NT2/D1 (cell line): Measurements from ENCODE around the gene OPN4.

Experiments used
- SUZ12 ChIP-seq: IDR thresholded peaks from 2 replicates; pipeline ENCODE4 v1.6.1; 2011; ENCODE audit not compliant: insufficient read length, insufficient read depth; ENCODE audit errors: extremely low read depth
- ZNF274 ChIP-seq: IDR thresholded peaks from 2 replicates; pipeline ENCODE4 v1.6.1; 2011; ENCODE audit warnings: mild to moderate bottlenecking, low read depth, low read length

- TF ChIP-seq SUZ12 (no peak), ZNF274 (no peak)
Measured at GRCh38 chr10:86671985-86672710, 17.8 kb downstream of the OPN4 start.
